Amygdala (tissue), 56 donors: ENCODE measurements around the gene PKIB.
A peak's percentile ranks its signal among the peaks of the same experiment; 100 is the strongest.
"Not testable (repeated sequence)": the region's sequence is repeated elsewhere in the genome, so short reads cannot be mapped to it uniquely, and the experiment has no call there.

ENCODE experiments used
- DNase-seq, 56 donors: peaks; one replicate each; lab custom pipeline; 2025; lab: John Stamatoyannopoulos, UW

PKIB gene

GRCh38 chr6:122736163-122736562 is 126.0 kb downstream of the PKIB start:
- no peak for DNase-seq

DNA sequence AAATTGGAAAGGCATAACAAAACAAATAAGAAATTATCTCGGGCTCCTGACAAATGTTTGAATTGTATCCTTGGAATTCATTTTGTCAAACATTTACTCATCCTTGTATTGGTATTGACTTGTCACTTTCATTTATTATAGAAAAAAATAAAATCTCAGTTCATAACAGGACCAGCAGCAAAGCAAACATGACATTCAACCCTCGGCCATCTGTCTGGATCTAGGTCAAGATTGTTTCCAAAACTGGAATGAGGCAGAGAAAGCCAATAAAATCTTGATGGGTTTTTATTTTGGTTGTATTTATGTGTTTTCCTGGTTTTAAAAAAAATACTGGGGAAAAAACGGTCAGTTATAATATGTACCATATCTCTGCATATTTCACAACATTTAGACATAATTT is 126.4 kb downstream of the PKIB start:
- DNase-seq: no peak

DNA sequence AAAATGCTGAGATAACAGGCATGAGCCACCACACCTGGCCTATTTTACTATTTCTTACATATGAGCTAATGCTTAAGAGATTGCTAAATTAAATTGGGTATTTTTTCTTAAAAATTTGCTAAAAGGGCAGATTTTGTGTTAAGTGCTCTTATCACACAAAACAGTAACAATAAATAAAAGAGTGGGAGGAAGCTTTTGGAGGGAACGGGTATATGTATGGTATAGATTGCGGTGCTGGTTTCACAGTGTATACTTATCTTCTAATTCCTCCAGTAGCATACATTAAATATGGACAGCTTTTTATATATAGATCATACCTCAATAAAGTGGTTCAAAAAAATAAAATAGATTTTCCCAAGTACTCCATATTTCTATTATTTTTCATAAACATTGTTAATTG is 129.9 kb downstream of the PKIB start:
- no peak for DNase-seq

DNA sequence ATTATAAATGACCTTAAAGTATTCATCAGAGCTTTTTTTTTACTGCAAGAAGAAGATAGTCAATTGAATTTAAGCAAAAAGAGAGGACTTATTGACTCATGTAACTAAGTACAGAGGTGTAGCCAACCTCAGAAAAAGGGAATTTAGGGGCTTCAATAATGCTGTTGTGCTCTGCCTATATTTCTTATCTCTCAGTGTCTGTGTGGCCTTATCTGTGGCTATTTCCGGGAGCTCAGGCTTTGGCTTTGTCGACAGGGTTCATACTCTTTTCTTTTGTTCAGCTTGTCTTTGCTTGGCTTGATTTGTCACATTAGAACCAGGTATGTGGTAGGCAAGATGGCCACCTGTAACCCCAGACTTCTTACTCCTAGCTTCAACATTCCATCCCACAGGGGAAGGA is 130.7 kb downstream of the PKIB start:
- no peak for DNase-seq

GRCh38 chr6:122744247-122744646 is 134.0 kb downstream of the PKIB start:
- peak in 1 of 56 donors; percentile 12 for DNase-seq

GRCh38 chr6:122744856-122745255 is 134.7 kb downstream of the PKIB start:
- DNase-seq: not testable (repeated sequence)

DNA sequence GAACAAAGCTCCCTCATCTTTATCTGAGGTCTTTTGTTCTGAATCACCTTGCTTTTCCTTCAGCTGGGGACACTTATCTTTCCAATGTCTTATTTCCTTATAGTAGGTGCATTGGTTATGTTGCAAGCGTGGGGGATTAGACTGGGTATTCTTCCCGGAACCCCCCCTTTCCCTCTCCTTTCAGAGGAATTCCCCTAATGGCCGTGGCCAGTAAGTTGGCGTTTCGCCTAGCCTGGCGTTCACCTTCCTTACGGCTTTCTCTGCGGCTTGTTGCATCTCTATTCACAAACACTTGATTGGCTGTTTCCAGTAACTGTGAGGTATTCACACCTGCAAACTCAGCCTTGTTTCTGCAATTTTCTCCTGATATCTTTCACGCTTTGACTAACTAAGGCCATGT is 136.5 kb downstream of the PKIB start:
- DNase-seq: no peak

GRCh38 chr6:122747573-122747972 is 137.4 kb downstream of the PKIB start:
- no peak for DNase-seq

GRCh38 chr6:122748945-122749344 is 138.7 kb downstream of the PKIB start:
- DNase-seq: not testable (repeated sequence)

DNA sequence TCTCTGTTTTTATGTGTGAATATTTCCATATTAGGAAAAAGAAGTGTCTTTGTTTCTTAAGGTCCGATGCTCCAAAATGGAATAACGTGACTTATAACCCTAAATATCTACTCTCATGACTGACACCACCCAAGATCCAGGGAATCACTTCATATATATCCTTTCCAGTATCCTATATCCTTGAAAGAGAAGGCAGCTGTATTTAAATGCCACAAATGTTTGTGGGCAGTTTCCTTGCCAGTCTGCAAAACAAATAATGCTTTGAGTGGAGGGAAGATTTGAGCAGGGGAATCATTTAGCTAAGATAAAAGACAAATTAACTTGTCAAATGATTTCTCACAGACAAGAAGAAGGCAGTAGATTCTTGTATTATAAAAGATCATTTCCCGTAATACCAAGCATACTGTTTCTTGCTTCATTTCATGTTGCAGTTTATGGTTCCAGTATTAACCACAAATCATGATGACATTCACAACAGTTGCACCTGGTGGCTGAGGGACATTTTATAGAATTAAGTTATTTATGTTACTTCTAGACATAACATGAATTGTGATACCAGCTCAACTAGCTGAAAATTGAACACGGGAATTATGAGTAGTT is 139.3 kb downstream of the PKIB start:
- DNase-seq: no peak

GRCh38 chr6:122751326-122751725 is 141.1 kb downstream of the PKIB start:
- DNase-seq: no peak

GRCh38 chr6:122752459-122752858 is 142.3 kb downstream of the PKIB start:
- DNase-seq: no peak

GRCh38 chr6:122753000-122753687 is 142.9 kb downstream of the PKIB start:
- no peak for DNase-seq

- DNase-seq: peak in 10 of 56 donors; percentile 8 to 38 (median 26)
Measured at GRCh38 chr6:122753688-122754056, 143.5 kb downstream of the PKIB start.

DNA sequence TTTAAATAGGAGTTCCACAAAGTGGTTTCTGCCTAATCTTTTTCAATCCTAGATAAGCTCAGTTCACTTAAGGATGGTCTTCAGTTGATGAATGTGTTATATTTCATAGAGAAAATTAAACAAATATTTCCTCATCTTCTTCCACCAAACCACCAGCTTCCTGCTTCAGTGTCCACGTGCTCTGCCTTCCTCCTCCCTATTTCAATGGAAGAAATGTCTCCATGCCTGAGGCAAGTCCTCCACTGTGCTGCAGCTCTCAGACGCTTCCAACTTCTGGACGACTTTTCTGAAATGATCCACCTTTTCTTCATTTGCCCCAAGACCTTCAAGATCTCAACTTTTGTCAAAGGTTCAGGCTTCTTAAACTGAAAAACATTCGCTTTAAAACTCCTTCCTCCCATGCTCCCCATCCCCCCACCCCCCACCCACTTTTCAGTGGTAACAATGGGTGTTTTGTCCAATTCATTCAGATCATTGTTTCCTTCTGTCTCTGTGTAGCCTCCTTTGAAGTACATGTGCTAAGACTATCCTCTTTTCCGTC is 144.1 kb downstream of the PKIB start:
- DNase-seq: no peak

GRCh38 chr6:122755901-122756300 is 145.7 kb downstream of the PKIB start:
- DNase-seq: no peak

GRCh38 chr6:122758927-122759334 is 148.7 kb downstream of the PKIB start:
- DNase-seq: no peak

GRCh38 chr6:122760330-122760729 is 150.1 kb downstream of the PKIB start:
- DNase-seq: no peak

DNA sequence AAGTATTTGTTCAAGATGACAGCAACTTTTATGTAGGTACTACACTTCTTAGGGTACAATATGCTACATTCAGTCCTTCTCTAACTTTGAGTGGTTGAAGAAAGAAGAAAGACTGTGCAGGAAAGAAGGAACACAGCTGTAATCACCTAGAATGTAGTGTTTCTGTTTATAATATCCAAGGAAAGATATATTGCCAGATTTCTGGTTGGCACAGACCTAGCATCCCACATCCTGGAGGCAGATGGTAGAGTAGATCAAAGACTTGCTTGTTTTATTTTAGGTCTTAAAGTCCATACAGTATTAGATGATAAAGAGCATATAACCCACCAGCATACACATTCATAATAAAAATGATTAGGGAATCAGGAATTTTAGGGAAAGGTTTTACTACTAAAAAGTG is 156.1 kb downstream of the PKIB start:
- DNase-seq: no peak

- DNase-seq: peak in 3 of 56 donors; percentile 3 to 7 (median 6)
Measured at GRCh38 chr6:122770835-122771601, 160.8 kb downstream of the PKIB start.

DNA sequence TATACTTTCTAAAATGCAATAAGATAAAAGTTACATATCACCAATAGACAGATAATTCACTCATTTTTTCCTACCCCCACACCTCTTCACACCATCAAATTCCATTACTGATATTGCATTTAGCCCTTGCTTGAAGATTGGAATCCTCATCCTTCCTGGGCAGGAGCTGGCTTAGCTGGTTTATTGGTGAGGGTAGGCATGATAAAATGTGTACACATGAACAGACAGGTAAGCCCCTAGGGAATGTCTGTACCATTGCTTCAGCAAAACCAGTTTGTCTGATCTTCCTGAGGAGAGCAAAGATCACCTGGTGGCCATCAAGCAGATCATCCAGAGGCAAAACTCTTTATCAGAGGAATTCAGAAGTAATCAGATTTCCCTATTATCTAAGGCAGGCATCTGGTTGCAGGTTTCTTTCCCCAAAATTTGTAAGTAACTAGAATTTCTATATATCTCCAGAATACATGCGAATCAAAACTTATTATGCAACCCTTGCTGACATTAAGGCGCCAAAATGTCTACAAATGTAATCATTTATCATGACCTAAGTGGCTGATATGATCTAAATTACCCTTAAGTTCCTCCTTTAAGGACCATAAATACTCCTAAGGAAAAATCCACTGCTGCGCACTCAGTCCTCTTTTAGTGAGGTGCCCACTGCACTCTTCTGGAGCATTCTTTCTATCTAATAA is 162.7 kb downstream of the PKIB start:
- DNase-seq: no peak
